Endothelial cell of hepatic sinusoid (primary cell): Measurements from ENCODE around the gene RNF25.

Experiments
- in situ Hi-C: cut with HindIII; loops from 2 replicates; pipeline ENCODE4 v1.10.0; 2017; ENCODE audit warnings: low sequenced_read_pairs

RNF25 gene

DNA sequence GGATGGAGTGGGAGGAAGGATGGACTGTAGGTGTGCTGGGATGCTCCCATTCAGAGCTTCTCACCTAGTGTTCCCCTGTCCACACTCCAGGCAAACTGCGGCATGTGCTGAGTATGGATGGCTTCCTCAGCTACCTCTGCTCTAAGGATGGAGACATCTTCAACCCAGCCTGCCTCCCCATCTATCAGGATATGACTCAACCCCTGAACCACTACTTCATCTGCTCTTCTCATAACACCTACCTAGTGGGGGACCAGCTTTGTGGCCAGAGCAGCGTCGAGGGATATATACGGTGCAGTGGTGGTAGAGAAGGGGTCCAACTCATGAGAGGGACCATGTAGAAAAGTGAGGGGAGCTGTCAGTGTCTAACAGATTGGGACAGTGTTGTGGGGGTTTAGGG is 43.9 kb downstream of the RNF25 start:
- in situ Hi-C loops = no loop called here

DNA sequence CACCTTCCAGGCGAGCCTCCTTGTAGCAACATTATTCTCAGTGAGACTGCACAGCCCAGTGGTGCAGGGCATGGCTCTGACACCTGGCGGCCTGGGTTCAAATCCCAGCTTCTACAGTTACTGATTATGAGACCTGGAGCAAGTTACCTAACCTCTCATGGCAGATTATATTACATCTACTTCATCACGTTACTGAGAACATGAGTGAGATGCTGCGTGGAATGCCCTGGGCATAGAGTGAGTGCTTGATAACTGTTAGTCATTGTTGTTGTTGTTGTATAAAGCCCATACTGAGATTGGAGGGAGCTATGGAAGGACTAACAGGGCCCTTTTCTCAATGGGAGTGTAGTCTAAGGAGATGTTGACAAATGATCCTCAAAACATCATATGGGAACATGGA is 45.4 kb downstream of the RNF25 start:
- in situ Hi-C loops = no loop called here

DNA sequence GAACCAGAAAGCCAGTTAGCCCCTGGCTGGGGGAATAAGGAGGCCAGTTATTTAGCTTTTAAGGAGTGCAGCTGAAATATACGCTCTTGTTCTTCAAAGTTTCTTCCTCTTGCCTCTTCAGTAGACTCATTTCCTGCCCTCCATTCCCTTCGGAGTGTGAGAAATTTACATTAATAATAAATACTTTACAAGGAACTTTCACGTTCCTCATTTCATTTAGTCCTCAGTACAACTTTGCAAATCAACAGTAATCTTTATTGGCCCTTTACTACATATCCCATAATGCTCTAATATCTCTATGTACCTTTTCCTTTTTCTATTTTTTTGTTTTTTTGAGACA is 48.5 kb downstream of the RNF25 start:
- in situ Hi-C loops = no loop called here

DNA sequence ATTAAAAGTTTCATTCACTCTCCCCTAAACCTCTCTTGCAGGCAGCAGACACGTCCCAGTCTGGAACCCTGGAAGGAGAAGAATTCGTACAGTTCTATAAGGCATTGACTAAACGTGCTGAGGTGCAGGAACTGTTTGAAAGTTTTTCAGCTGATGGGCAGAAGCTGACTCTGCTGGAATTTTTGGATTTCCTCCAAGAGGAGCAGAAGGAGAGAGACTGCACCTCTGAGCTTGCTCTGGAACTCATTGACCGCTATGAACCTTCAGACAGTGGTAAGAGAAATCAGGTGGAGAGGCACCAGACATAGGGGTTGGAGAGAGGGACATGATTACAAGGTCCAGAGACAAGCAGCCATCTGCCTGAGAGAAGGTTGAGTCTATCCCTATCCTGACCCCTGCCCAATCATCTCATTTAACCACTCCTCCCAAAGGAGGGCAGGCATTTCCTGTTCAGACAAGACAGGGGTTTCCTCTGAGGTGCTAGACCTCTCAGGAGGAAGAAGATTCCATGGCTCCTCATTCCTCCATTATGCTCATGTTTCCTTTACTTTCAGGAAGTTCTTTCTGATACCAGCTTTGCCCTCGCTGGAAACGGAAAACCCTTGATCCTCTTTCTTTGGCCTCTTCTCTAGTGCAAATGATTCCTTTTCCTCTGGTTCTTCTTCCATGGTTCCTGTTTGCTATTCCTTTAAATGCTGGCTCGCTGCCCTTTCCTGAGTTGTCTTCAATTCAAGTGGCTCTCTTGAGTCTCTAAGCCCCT is 49.0 kb downstream of the RNF25 start:
- in situ Hi-C loops = no loop called here

DNA sequence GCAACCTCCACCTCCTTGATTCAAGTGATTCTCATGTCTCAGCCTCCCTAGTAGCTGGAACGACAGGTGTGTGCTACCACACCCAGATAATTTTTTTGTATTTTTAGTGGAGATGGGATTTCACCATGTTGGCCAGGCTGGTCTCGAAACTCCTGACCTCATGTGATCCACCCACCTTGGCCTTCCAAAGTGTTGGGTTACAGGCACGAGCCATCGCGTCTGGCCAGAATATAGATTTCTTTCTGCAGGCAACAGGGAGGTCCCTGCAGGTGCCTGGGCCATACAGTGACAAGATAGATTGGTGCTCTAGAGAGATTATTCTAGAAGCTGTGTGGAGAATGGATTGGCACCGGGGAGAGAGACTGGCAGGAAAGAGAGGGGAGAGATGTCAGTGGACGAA is 50.8 kb downstream of the RNF25 start:
- in situ Hi-C loops = no loop called here

DNA sequence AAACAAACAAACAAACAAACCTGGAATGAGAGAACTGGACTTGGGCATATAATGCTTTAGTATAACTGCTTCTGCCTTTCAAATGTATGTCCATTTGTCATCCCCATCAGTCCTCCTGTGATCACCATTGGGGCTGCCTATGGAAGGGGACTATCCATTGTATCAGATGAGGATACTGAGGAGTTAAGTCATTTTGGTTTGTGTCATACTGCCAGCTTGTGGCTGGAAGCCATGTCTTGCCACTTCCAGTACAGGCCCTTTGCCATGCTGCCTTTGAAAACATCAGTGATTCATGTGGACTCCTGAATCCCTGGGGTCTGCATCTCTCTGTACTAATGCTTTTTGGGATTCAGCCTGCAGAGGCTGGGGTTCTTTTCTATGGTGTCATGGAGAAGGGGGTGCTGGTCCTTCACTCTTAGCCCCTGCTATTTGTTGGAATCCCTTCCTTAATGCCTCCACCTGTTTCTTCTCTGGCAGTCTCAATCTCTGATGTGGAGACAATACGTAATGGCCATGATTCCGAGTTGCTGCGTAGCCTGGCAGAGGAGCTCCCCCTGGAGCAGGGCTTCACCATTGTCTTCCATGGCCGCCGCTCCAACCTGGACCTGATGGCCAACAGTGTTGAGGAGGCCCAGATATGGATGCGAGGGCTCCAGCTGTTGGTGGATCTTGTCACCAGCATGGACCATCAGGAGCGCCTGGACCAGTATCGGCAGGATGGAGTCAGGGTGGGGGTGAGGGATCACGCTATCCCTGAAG is 53.5 kb downstream of the RNF25 start:
- in situ Hi-C loops = no loop called here

DNA sequence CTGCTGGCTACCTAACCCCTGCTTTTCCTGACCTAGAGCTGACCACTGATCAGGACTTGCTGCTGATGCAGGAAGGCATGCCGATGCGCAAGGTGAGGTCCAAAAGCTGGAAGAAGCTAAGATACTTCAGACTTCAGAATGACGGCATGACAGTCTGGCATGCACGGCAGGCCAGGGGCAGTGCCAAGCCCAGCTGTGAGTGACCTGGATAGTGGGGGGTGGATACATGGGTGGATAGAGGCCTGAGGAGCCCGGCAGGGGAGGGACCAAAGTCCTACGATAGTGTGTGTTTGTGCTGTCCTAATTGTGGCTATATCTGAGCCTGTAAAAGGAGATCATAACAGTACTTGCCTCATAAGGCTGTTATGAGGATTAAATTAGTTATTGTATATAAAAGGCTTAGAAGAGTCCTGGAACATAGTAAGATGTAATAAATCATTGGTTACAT is 55.9 kb downstream of the RNF25 start:
- in situ Hi-C loops = no loop called here
